ENCODE measurements around the gene DLG2. TPM values are rescaled to one million over a fixed set of nuclear protein-coding genes. Genes with fewer than 3 reads are reported as not detected.
A peak's percentile ranks its signal among the peaks of the same experiment; 100 is the strongest.

DLG2 gene
- total and polyA plus RNA-seq, 4 donors, result 1.3 to 23.3 (median 10.9) TPM

- Histone ChIP-seq H3K4me1 (ENCODE audit: control insufficient read depth in 1 of 2, insufficient read depth in 2 of 2, low read length in 2 of 2) (no peaks in the 10 kb centered on the region), H3K36me3 (ENCODE audit: control insufficient read depth in 1 of 2, insufficient read depth in 2 of 2, low read length in 1 of 2) (no peaks in the 10 kb centered on the region), H3K9me3 (ENCODE audit: control insufficient read depth, low read length) (peaks cover 2% of the 10 kb centered on the region), H3K4me3 (ENCODE audit: low read length in 2 of 2) (no peak overlapping the region), H3K27me3 (ENCODE audit: control insufficient read depth in 1 of 2, insufficient read depth in 2 of 2, low read length in 1 of 2) (no peaks in the 10 kb centered on the region), H3K27ac (ENCODE audit: low read depth in 1 of 2, low read length in 2 of 2) (no peak overlapping the region)
- intact Hi-C loops (cut with DNase I), result no loop called here
- DNase-seq (no peak), ATAC-seq (ENCODE audit: low FRiP score) (no peak)
Measured at GRCh38 chr11:85541683-85542082, 85.5 kb downstream of the DLG2 start.

GRCh38 chr11:85540635-85541205, 86.4 kb downstream of the DLG2 start:
- ATAC-seq (ENCODE audit: low FRiP score) (peak; percentile 50), DNase-seq (no peak)
- H3K9me3 ChIP-seq (ENCODE audit: control insufficient read depth, low read length), result peaks cover 2% of the 10 kb centered on the region
- no peak overlapping the region for H3K4me3 ChIP-seq (ENCODE audit: low read length in 2 of 2)
- WGBS, 2 donors, result 28 to 30% methylated on average over 6 of the region's 6 CpGs
- H3K27me3 ChIP-seq (ENCODE audit: control insufficient read depth in 1 of 2, insufficient read depth in 2 of 2, low read length in 1 of 2), result no peaks in the 10 kb centered on the region
- intact Hi-C loops (cut with DNase I), result no loop called here
- no peak overlapping the region for H3K27ac ChIP-seq (ENCODE audit: low read depth in 1 of 2, low read length in 2 of 2)
- H3K36me3 ChIP-seq (ENCODE audit: control insufficient read depth in 1 of 2, insufficient read depth in 2 of 2, low read length in 1 of 2), result no peaks in the 10 kb centered on the region
- H3K4me1 ChIP-seq (ENCODE audit: control insufficient read depth in 1 of 2, insufficient read depth in 2 of 2, low read length in 2 of 2), result no peaks in the 10 kb centered on the region

GRCh38 chr11:85540181-85540580, 87.0 kb downstream of the DLG2 start:
- intact Hi-C loops (cut with DNase I), result no loop called here
- no peak for ATAC-seq (ENCODE audit: low FRiP score)
- H3K27ac ChIP-seq (ENCODE audit: low read depth in 1 of 2, low read length in 2 of 2), result no peak overlapping the region
- peaks cover 2% of the 10 kb centered on the region for H3K9me3 ChIP-seq (ENCODE audit: control insufficient read depth, low read length)
- no peak for DNase-seq
- no peaks in the 10 kb centered on the region for H3K36me3 ChIP-seq (ENCODE audit: control insufficient read depth in 1 of 2, insufficient read depth in 2 of 2, low read length in 1 of 2)
- H3K4me1 ChIP-seq (ENCODE audit: control insufficient read depth in 1 of 2, insufficient read depth in 2 of 2, low read length in 2 of 2), result no peaks in the 10 kb centered on the region
- WGBS, 2 donors, result 94 to 99% methylated on average over 5 of the region's 5 CpGs
- H3K4me3 ChIP-seq (ENCODE audit: low read length in 2 of 2), result no peak overlapping the region
- H3K27me3 ChIP-seq (ENCODE audit: control insufficient read depth in 1 of 2, insufficient read depth in 2 of 2, low read length in 1 of 2), result no peaks in the 10 kb centered on the region

DNA sequence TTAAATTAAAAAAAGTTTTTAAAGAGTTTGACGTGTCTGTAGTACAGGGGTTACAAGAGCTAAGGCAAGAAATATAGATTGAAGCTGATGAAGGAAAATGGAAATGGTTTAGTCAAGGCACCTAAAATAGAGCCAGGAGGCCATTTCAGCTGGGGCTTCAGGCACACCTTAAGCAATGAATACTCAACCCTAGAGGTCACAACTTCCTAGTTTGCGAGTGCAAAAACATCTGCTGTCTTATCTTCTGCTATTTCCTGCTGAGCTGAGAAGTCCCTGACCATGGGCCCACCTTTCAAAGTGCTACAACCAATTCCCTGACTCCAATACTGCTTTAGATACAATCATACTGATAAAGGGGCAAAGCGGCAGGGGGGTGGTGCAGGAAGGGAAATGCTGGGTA, 87.4 kb downstream of the DLG2 start:
- DNase-seq, result no peak
- Histone ChIP-seq H3K36me3 (ENCODE audit: control insufficient read depth in 1 of 2, insufficient read depth in 2 of 2, low read length in 1 of 2) (no peaks in the 10 kb centered on the region), H3K27me3 (ENCODE audit: control insufficient read depth in 1 of 2, insufficient read depth in 2 of 2, low read length in 1 of 2) (no peaks in the 10 kb centered on the region), H3K4me3 (ENCODE audit: low read length in 2 of 2) (no peak overlapping the region), H3K9me3 (ENCODE audit: control insufficient read depth, low read length) (peaks cover 2% of the 10 kb centered on the region), H3K4me1 (ENCODE audit: control insufficient read depth in 1 of 2, insufficient read depth in 2 of 2, low read length in 2 of 2) (no peaks in the 10 kb centered on the region), H3K27ac (ENCODE audit: low read depth in 1 of 2, low read length in 2 of 2) (no peak overlapping the region)
- intact Hi-C loops (cut with DNase I), result no loop called here
- no peak for ATAC-seq (ENCODE audit: low FRiP score)
- WGBS, 2 donors, result 90 to 94% methylated on average over 3 of the region's 3 CpGs

DNA sequence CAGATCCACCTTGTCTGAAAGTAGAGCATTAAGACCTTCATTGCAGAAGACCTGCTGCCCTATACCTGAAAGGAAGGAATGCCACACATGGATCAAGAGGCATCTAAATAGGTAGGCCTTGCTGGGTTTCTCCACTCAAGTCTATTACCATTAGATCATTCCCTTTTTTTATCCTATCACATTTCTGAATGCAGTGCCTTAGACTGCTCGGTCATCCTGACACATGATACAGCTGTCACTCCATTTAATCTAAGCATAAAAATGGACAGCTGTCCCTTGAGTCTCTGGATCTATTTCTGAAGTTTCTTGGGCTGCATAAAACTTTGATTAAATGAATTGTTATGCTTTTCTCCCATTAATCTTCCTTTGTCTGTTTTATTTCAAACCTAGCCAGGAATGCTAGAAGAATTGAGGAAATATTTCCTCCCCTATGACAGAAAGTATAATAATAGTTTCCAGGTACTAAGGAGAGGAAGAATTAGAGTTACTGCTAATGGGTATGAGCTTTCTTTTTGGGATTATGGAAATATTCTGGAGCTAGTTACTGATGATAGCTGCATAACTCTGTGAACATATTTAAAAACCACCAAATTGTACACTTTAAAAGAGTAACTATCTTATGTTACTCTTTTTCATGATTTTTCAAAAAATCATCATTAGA, 88.0 kb downstream of the DLG2 start:
- H3K27me3 ChIP-seq (ENCODE audit: control insufficient read depth in 1 of 2, insufficient read depth in 2 of 2, low read length in 1 of 2), result no peaks in the 10 kb centered on the region
- H3K4me1 ChIP-seq (ENCODE audit: control insufficient read depth in 1 of 2, insufficient read depth in 2 of 2, low read length in 2 of 2), result no peaks in the 10 kb centered on the region
- H3K9me3 ChIP-seq (ENCODE audit: control insufficient read depth, low read length), result peaks cover 2% of the 10 kb centered on the region
- no peak overlapping the region for H3K27ac ChIP-seq (ENCODE audit: low read depth in 1 of 2, low read length in 2 of 2)
- no peak overlapping the region for H3K4me3 ChIP-seq (ENCODE audit: low read length in 2 of 2)
- no peak for ATAC-seq (ENCODE audit: low FRiP score)
- 76 to 83% methylated on average over 1 of the region's 1 CpG for WGBS, 2 donors
- no peaks in the 10 kb centered on the region for H3K36me3 ChIP-seq (ENCODE audit: control insufficient read depth in 1 of 2, insufficient read depth in 2 of 2, low read length in 1 of 2)
- intact Hi-C loops (cut with DNase I), result no loop called here
- DNase-seq, result no peak

GRCh38 chr11:85536438-85536837, 90.7 kb downstream of the DLG2 start:
- Histone ChIP-seq H3K9me3 (ENCODE audit: control insufficient read depth, low read length) (peaks cover 2% of the 10 kb centered on the region), H3K4me1 (ENCODE audit: control insufficient read depth in 1 of 2, insufficient read depth in 2 of 2, low read length in 2 of 2) (no peaks in the 10 kb centered on the region), H3K36me3 (ENCODE audit: control insufficient read depth in 1 of 2, insufficient read depth in 2 of 2, low read length in 1 of 2) (no peaks in the 10 kb centered on the region), H3K27me3 (ENCODE audit: control insufficient read depth in 1 of 2, insufficient read depth in 2 of 2, low read length in 1 of 2) (no peaks in the 10 kb centered on the region), H3K4me3 (ENCODE audit: low read length in 2 of 2) (no peak overlapping the region), H3K27ac (ENCODE audit: low read depth in 1 of 2, low read length in 2 of 2) (no peak overlapping the region)
- DNase-seq (peak in 1 of 2 donors; percentile 61), ATAC-seq (ENCODE audit: low FRiP score) (no peak)
- WGBS, 2 donors, result 94 to 96% methylated on average over 14 to 15 of the region's 15 CpGs
- intact Hi-C loops (cut with DNase I), result no loop called here

GRCh38 chr11:85534806-85535205, 92.3 kb downstream of the DLG2 start:
- Histone ChIP-seq H3K27ac (ENCODE audit: low read depth in 1 of 2, low read length in 2 of 2) (no peak overlapping the region), H3K4me3 (ENCODE audit: low read length in 2 of 2) (no peak overlapping the region), H3K36me3 (ENCODE audit: control insufficient read depth in 1 of 2, insufficient read depth in 2 of 2, low read length in 1 of 2) (no peaks in the 10 kb centered on the region), H3K27me3 (ENCODE audit: control insufficient read depth in 1 of 2, insufficient read depth in 2 of 2, low read length in 1 of 2) (no peaks in the 10 kb centered on the region), H3K9me3 (ENCODE audit: control insufficient read depth, low read length) (peaks cover 2% of the 10 kb centered on the region), H3K4me1 (ENCODE audit: control insufficient read depth in 1 of 2, insufficient read depth in 2 of 2, low read length in 2 of 2) (no peaks in the 10 kb centered on the region)
- WGBS, 2 donors, result 94 to 96% methylated on average over 3 of the region's 3 CpGs
- DNase-seq (no peak), ATAC-seq (ENCODE audit: low FRiP score) (no peak)
- intact Hi-C loops (cut with DNase I), result no loop called here

DNA sequence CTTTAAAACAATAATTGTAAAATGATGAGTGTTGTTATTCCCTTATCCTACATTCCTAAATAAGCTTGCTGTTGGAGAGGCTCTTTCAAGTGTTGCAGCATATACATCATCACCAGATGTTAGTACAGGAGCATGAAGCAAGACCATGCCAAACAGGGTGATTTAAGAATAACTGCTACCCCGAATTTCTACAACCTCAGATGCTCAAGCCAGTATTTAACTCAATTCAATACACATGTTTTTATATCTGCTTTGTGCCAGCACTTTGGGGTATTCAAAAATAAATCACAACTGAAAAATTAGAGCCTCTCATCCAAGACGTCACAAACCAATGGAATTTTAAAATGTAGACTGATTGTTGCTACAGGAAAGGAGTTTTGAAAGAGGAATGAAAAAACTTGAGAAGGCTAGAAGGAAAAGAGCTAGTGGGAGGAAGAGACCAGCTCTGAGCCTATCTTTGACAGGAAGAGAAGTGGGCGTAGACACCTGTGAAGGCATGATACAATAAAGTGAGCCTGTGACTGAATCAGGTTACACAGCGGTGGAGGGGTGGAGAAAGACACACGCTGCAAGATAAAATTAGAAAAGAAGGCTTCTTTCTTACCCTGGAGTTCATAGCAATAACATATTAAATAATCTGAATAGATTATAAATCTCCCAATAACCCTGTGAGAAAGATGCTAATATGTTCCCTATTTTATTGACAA, 95.8 kb downstream of the DLG2 start:
- H3K4me3 ChIP-seq (ENCODE audit: low read length in 2 of 2), result no peak overlapping the region
- no peaks in the 10 kb centered on the region for H3K36me3 ChIP-seq (ENCODE audit: control insufficient read depth in 1 of 2, insufficient read depth in 2 of 2, low read length in 1 of 2)
- no peak for DNase-seq
- no peaks in the 10 kb centered on the region for H3K27me3 ChIP-seq (ENCODE audit: control insufficient read depth in 1 of 2, insufficient read depth in 2 of 2, low read length in 1 of 2)
- H3K27ac ChIP-seq (ENCODE audit: low read depth in 1 of 2, low read length in 2 of 2), result no peak overlapping the region
- intact Hi-C loops (cut with DNase I), result no loop called here
- 43% methylated on average over 5 of the region's 5 CpGs for WGBS, 2 donors
- no peaks in the 10 kb centered on the region for H3K4me1 ChIP-seq (ENCODE audit: control insufficient read depth in 1 of 2, insufficient read depth in 2 of 2, low read length in 2 of 2)
- ATAC-seq (ENCODE audit: low FRiP score), result no peak
- no peaks in the 10 kb centered on the region for H3K9me3 ChIP-seq (ENCODE audit: control insufficient read depth, low read length)

GRCh38 chr11:85530634-85531033, 96.5 kb downstream of the DLG2 start:
- 30 to 34% methylated on average over 1 of the region's 1 CpG for WGBS, 2 donors
- ATAC-seq (ENCODE audit: low FRiP score) (no peak), DNase-seq (no peak)
- Histone ChIP-seq H3K27ac (ENCODE audit: low read depth in 1 of 2, low read length in 2 of 2) (no peak overlapping the region), H3K4me1 (ENCODE audit: control insufficient read depth in 1 of 2, insufficient read depth in 2 of 2, low read length in 2 of 2) (no peaks in the 10 kb centered on the region), H3K27me3 (ENCODE audit: control insufficient read depth in 1 of 2, insufficient read depth in 2 of 2, low read length in 1 of 2) (no peaks in the 10 kb centered on the region), H3K36me3 (ENCODE audit: control insufficient read depth in 1 of 2, insufficient read depth in 2 of 2, low read length in 1 of 2) (no peaks in the 10 kb centered on the region), H3K9me3 (ENCODE audit: control insufficient read depth, low read length) (no peaks in the 10 kb centered on the region), H3K4me3 (ENCODE audit: low read length in 2 of 2) (no peak overlapping the region)
- intact Hi-C loops (cut with DNase I), result no loop called here

All from aorta (tissue), 5 donors.